OCI-LY7 (cell line): ENCODE results near the gene RNF217.

Source experiments
- CTCF ChIP-seq: fragments of 200-600 bp; sonication (generic); conservative IDR thresholded peaks from 2 replicates; pipeline ENCODE4 v1.5.1; 2014; ENCODE audit warnings: mild to moderate bottlenecking, antibody characterized with exemption, low read length, moderate library complexity, mixed read lengths
- EZH2phosphoT487 ChIP-seq: fragments of 200-600 bp; sonication (generic); IDR thresholded peaks from 2 replicates; pipeline ENCODE4 v1.6.1; 2018; ENCODE audit warnings: low read depth, borderline replicate concordance, mild to moderate bottlenecking, mixed run types, antibody characterized with exemption, low read length, moderate library complexity, mixed read lengths

DNA sequence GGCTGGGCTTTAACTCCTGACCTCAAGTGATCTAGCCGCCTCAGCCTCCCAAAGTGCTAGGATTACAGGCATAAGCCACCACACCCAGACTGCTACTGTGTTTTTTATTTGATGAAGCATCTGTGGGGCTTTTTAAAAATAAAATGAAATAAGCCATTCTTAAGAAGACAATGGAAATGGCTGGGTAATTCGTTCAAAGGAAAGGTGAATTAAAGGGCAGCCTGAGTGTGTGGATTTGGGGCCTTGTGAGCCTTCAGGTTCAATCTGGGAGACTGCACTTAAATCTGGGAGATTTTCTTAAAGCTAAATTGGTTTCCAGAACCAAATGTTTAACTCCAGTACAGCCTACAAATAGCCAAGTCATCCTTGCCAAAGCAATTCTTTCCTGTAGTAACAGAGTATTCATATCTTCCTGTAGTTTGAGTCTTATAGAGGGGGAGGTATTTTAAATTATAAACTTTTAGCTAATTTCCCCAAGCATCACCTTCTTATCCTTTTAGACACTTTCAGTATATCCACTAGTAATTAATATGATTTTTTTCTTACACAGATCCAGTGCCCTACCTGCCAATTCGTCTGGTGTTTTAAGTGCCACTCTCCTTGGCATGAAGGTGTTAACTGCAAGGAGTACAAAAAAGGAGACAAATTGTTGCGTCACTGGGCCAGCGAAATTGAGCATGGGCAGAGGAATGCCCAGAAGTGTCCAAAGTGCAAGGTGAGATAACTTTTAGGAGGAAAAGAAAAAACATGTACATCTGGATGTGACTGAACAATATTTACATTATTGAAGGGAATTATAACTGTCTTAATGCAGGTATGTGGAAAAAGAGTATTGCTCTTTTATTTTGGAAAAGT lies 95.4 kb downstream of the RNF217 start:
- TF ChIP-seq CTCF (no peak), EZH2phosphoT487 (no peak)
